GM21526 (cell line): ENCODE data around the gene KRT77.

ENCODE experiments used
- ATAC-seq: cut with Tn5 transposase; IDR thresholded peaks from one replicate; pipeline ENCODE4 v1.9.1; 2021; ENCODE audit warnings: moderate library complexity; ENCODE audit not compliant: unreplicated experiment, low FRiP score

Gene KRT77

DNA sequence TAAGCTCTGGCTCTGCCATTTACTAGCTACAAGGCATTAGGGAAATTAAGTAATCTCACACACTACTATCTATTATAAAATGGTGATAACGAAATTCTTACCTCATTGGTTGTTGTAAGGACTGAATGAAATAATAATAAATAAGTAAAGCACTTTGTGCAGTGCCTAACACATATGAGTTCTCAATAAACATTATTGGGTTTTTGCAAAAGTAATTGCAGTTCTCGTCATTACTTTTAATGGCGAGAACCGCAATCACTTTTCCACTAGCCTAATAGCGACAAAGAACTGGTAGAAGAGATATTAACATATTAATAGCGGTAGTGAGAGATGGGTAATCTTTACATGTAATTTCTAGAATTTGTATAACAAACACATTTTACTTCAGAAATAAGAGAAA, 9.2 kb downstream of the KRT77 start:
- ATAC-seq = no peak

DNA sequence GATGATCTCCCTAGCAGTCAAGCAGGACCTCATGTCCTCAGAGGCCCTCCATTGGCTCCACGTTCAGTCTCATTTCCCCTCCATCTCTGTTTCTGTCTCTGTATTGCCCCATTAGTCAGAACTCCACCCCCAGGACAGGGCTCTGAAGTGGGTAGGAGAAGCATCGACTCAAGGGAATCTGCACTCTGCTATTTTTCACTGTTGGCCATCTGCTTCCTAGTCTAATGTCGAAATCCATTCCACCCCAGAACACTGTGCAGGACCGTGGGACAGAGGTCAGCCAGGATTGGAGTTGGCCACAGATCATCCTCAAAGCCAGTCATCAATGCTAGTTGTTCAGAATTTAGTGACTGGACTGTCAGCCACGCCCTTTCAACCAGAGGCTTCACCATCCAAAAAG, 10.1 kb downstream of the KRT77 start:
- ATAC-seq = no peak

DNA sequence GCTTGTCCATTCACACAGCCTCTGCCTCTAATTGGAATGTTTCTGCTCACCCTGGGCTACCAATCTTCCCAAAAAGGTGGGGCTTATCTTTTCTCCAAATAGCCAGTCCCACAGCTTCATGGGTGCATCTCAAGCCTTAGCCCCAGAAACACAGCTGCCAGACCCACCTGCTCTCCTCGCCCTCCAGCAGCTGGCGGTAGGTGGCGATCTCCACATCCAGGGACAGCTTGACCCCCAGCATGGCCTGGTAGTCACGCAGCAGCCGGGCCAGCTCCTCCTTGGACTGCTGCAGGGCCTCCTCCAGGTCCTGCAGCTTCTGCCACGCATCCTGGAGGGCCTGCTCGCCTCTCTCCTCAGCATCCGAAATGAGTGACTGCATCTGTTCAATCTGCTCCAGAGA, 11.1 kb downstream of the KRT77 start:
- ATAC-seq = no peak

DNA sequence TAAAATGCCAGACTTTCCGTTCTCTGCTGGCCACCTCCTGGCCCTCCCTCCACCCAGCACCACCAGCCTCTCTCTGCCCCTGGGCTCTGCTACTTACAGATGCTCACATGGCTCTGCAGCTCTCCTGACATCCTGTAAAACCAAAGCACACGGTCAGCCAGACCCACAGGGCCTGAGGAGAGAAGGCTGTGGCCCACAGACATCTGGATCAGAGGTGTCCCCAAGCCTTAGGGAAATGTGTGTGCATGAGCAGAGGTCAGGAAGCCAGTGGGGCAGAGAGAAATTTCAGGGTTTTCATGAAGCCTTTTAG, 11.5 kb downstream of the KRT77 start:
- ATAC-seq = no peak

DNA sequence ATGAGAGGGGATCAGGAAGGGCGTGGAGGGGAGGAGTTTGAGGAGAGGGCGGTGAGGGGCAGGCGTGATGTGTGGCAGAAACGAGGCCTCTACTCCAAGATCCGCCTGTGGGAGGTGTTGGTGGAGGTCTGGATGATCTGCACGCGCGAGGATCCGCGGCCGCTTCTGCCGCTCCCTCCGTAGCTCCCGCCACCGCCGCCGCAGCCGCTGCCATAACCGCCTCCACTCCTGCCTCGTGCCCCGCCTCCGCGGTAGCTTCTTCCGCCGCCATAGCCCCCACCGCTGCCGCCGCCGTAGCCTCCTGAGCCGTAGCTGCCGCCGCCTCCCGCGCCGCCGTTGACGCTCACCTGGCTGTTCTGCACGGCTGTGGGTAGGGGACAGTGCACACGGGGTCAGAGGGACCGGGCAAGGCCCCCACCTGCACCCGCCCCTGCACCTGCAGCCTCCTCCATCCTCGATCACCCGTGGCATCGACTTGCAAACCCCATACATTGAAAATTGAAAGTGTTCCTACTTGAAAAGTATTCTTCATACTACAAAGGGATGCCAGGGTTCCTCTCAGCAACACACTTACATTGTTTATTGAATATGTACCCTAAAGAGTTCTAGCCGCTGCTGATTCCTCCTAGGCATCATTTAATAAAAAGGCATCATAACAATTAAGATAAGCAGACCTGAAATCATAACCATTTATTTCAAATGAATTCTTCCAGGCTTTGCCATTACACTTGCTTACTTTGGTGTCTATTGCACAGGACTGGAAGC, 12.1 kb downstream of the KRT77 start:
- no peak for ATAC-seq

DNA sequence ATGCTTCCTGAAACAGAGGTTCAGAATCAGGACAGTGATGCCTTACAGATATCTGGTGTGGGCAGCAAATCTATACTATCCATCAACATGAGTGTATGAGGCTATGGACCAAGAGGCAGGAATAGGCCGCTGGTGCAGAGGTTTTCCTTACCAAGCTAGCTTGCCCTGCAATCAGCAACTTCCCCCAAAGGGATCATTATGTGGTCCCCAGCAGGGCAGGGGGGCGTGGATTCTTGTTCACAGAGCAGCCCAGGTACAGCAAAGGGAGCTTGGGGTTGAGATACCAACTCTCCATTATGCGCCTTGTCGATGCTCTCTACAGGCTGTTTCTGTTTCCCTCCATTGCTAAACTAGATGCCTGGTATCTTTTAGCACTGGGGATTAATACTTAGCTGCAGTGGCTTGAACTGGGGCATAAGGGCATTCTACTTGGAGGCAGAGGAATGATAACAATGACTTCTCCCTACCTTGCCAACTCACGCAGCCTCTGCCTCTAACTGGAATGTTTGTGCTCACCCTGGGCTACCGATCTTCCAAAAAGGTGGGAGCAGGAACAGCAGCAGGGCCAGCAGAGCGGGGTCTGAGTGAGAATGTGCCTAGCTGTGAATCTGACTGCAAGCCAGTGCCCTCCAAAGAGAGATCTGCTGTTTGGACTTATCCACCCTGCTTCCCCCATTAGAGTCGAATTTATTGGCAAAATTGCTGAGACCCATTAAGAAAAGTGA, 12.8 kb downstream of the KRT77 start:
- no peak for ATAC-seq

DNA sequence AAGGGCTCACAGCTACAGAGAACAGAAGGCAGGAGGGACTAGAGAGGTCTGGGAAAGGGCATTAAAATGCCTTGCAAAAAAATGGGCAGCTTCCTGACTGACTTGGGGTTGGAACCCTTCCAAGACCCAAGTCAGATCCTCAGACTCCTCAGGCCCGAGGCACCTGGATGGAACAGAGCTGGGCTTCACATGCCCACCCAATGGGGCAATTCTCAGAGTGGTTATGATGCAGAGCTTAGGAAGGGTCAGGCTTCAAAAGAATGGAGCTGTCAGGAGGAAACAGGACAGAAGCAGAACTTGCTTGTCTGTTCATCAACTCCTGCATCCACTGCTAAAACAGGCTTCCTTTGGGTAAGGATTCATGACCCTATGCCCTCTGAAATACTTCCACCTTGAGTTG, 13.4 kb downstream of the KRT77 start:
- ATAC-seq = no peak

DNA sequence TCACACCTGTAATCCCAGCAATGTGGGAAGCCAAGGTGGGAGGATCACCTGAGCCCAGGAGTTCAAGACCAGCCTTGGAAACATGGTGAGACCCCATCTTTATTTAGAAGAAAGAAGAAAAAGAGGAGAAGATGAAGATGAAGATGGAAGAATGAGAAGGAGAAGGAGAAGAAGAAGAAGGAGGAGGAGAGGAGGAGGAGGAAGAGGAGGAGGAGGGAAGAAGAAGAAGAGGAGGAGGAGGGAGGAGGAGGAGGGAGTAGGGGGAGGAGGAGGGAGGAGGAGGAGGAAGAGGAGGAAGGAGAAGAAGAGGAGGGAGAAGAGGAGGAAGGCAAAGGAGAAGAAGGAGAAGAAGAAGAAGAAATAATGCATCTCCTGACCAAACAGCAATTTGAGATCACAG, 14.1 kb downstream of the KRT77 start:
- ATAC-seq = no peak

DNA sequence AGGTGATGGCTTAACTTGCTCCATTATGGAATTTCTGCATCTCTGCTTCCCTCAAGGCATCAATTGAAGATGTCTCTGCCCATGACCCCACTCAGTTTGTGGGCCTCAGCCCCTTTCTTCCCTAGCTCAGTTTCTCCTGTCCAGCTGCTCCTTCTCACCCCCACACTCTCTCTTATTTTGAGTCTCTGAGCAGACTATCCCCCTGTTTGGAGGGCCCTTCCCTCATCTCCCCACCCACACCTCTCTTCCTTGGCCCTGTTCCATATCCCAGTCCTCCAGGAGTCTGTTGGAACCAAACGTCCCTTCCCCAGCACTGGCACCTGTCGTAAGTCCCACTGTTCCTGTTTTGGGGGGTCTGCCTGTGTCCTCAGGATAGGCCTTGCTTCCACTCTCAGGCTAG, 14.8 kb downstream of the KRT77 start:
- ATAC-seq = no peak

DNA sequence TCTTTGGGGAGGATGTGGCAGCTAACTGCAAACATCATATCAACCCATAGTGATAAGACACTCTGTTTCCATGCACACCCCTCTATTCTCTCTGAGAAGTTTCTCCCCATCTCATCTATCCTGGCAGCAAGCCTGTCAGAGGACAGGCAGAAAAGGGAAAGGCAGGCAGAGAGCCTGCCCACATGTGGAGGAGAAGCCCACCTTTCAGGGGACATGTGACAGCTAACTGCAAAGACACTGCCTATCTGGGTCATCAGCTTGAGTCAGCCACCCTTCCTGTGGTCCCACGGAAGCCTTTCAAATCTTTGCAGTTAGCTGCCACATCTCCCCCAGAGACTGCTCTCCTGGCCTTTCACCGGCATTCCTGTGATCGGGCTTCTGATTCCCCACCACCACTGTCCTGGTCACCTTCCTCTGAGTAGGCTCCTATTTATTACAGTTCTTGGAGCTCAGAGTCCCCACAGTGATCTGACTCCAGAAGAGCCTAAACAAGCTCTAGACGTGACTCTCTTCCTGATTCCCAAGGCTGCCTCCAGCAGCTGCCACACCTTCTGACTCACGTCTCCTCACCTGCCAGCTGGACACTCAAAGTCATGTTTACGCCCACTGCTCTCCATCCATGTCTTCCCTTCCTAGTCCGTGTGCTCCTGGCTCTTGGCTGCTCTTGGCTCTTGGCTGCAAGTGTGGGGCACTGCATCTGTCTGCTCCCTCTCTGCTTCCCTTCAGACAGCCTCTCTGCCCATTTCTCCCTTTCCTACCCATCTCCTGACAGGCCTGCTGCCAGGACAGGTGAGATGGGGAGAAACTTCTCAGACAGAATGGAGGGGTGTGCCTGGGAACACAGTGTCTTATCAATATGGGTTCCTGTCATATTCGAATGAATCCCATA, 15.6 kb downstream of the KRT77 start:
- no peak for ATAC-seq

DNA sequence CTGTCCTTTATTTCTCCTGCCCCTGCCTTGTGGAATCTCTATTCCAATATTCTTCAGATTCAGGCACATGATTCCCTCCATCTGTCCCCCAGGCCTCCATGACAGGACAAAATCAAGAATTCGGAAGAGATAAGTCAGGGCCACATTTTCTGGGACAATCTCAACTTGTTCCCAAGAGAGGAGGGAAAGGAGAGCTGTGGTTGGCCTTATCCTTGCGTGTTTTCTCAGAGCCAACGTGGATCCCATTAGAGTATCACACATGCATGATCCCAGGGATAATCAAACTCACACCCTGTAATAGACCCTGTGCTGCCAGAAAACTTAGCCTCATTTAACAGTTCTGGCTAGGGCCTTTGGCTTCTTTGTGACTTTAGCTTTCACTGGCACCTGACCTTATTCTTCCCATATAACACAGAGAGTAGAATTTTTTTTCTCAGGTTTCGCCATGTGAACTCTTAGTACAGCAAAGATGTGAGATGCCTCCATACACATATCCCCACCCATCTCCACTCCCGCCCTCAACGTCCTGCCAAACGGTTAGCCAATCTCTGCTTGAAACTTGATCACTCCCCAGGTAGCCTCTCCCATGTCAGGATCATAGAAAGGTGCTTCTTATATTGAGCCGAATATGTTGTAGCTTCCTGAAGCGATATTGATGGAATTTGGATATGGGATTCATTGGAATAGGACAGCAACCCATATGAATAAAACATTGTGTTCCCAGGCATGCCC, 16.4 kb downstream of the KRT77 start:
- no peak for ATAC-seq

DNA sequence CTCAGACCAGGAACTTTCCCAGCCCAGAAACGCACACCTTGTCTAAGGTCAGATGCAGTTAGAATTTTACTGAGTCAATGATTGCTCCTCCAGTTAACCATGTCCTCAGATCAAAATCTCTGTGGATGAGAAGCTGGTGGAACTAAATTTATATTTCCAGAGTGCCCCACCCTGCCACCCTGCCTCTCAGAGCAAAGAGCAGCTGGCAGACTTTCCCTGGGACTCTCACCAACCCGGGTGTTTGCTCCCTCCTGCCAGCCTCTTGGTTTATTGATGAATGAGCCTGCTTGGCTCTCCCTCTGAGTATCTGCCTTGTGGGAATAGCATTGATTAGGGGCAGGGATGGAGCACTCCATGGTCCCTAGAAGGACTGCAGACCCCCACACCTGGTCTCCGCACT, 17.3 kb downstream of the KRT77 start:
- ATAC-seq = no peak

DNA sequence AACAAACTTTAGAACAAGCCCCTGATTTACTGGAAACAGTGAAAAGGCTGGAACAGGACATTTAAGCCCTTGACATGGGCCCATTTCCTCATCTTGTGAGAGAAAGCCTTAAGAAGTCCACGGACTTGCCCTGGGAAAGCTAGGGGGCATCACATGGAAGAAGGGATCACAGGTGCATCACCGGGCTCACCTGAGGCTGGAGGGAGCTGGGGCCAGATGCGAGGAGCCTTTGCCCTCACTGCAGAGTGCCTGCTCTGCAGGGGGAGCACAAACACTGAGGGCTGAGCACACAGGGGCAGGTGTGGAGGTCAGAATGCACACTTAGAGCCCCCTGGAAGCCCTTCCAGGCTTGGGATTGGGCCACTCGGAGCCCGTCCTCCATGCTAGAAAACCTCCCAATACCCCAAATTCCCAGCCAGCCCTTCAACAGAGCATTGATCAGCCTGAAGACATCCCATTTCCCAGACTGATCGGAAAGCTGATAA, 17.9 kb downstream of the KRT77 start:
- ATAC-seq = no peak

DNA sequence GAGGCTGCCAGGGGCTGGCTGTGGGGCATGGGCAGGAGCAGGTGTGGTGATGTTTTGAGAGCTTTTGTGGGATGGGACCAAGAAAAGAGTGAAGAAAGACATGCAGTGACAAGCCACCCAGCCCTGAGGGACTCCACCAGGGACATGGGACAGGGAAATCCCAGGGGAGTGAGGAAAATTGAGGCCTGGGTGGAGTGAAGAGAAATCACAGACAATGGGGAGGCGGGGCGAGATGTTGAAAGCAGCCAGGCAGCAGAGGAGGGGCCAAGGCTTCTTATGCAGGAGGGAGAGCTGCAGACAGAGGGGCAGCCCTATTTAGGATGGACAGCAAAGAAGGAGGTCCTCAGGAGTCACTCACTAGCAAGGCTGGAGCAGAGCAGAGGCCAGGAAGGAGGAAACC, 18.9 kb downstream of the KRT77 start:
- no peak for ATAC-seq

DNA sequence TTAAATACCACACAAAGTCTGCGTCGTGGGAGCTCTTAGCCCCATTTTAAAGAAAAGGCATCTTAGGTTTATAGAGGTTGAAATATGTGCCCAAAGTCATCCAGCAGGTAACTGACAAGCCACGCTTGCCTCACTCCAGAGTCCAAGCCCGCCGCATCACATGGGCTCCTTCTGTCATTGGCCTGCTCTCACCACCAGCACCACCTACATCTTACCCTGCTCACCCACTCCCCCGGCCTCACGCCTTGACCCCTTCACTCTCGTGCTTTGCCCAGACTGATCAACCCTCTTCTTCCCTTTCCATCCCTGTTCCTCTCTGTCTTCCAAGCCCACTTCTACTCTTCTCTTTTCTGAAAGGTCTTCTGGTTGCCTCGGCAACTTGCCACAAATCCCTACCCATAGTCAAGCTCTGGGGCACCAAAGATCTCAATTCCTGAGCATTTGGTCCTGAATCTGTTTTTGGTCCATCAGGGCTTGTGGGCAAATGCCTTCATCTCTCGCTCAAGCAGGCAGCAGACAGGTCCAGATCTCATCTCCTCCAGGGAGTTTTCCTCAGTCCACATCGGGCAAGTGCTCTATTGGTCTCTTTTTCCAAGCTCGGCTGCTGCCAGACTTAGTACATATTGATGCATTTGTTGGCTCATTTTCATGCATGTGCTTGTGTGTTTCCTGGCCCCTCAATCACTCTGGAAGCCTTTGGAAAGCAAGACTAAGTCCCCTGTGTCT, 19.6 kb downstream of the KRT77 start:
- ATAC-seq = no peak

DNA sequence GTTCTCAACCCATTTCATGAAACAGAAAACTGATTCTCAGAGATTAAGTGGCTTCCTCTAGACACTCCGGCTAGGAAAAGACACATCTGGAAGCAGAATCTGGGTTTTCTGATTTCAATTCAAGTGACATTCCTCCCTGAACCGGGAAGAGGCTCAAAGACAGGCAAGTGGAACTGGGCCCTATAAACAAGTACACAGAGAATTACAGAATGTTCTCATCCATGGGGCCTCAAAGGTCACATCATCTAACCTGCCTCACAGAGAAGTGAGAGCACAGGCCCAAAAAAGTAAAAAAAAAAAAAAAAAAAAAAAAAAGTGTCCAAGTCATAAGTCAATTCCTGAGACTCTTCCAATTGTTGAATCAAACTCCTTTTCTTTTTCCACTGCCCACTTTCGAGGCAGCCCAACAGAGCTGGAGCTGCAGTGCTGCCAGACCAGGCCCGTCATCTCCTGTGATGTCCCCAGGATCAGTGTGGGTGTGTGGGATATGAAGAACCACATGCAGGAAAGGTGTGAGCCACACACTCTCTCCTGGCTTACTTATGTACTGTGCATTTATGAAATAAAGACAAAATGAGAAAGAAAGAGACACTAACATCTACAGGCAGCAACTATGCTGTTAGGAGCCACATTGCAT, 20.3 kb downstream of the KRT77 start:
- ATAC-seq = no peak

DNA sequence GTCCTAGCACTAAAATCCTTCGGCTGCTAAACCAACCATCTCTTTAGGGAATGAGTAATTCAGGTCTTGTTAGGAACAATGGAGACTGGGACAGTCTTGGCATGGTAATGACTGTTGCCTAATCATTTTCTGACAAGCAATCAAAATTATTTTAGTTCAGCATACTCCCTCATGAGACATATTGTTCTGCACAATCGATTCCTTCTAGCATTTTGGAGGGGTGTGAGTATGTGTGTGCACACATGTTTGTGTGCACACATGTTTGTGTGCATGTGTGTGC, 21.0 kb downstream of the KRT77 start:
- no peak for ATAC-seq

DNA sequence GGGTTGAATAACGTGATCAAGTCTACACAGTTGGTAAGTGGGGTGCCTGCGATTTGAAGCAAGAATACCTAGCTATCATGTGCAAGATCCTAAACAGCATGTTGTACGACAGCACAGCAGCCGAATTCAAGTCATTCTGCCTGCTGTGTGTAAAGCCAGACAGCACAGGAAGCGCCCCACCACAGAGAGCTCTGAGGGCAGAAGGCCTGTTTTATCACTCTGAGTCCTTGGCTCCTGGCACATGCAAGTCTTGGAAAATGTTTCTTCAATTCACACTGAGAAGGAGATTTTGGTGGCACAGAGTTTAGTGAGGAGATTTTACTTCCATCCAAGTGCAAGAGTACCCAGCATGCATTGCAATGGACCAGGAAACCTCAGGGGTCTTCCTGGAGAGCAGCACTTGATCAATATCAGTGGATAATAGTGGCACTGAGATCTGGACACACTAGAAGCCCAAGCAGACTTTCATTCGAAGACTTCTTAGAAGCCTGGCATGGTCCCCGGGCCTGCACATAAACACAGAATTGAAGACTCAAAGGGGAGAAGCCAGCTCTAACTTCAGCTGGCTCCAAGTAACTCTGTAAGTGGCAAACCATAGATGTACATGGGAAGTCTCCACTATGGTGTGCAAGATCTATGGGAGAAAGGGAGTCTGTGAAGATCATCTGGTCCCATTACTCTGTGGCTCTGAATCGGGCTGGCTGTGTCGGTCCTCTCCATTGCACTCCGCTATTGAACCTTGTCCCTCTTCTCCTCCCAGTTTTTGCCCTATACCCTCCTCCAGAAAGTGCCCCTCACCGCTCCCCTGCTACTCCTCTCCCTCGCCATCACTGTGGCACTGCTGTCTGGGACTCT, 21.6 kb downstream of the KRT77 start:
- ATAC-seq = no peak

DNA sequence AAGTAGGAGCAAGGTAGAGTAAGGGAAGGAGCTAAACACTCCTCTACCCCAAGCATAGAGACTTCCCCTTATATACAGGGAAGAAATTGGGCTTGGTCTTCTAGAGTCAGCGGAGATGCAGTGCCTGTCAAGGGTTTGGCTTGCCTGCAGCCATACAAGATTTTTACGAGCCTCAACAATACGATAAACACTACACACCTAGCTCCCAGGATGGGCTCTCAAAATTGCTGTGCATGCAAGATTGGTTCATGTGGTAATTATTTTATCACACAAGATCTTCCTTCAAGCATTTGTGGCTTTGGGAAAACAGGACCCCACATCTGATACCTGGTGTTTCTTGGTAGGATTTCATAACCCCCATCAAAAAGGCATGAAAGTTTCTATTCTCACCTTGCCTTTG, 23.0 kb downstream of the KRT77 start, which contains the start of gene KRT1:
Gene KRT1, minus strand, starts transcription at position 45 of the 400 bp plus-strand sequence. CDS start 59 bp downstream, outside the sequence.
- ATAC-seq = no peak
